COR-L47 (cell line): ENCODE data around the gene CORT.
"Not testable (repeated sequence)": the region's sequence is repeated elsewhere in the genome, so short reads cannot be mapped to it uniquely, and the experiment has no call there.

Experiments used
- DNase-seq: peaks from one replicate; lab custom pipeline; 2025; lab: John Stamatoyannopoulos, UW

CORT gene

GRCh38 chr1:10438677-10439163 lies 11.1 kb upstream of the CORT start:
- no peak for DNase-seq

- DNase-seq, result no peak
These were observed 9.5 kb upstream of the CORT start for GRCh38 chr1:10440305-10440704.

GRCh38 chr1:10440794-10441193 lies 9.0 kb upstream of the CORT start:
- no peak for DNase-seq

- no peak for DNase-seq
These were observed 5.6 kb upstream of the CORT start for GRCh38 chr1:10444248-10444647.

GRCh38 chr1:10444795-10445397 lies 4.9 kb upstream of the CORT start:
- no peak for DNase-seq

- no peak for DNase-seq
These were observed 2.9 kb upstream of the CORT start for GRCh38 chr1:10446790-10447422.

GRCh38 chr1:10450156-10450814 lies 454 bp downstream of the CORT start:
- no peak for DNase-seq

GRCh38 chr1:10450836-10451235 lies 1.0 kb downstream of the CORT start:
- DNase-seq, result no peak

- no peak for DNase-seq
These were observed 1.5 kb downstream of the CORT start for GRCh38 chr1:10451287-10451686.

GRCh38 chr1:10456048-10456447 lies 6.2 kb downstream of the CORT start:
- DNase-seq, result no peak

GRCh38 chr1:10456661-10457060 lies 6.8 kb downstream of the CORT start:
- DNase-seq, result no peak

- not testable (repeated sequence) for DNase-seq
These were observed 7.6 kb downstream of the CORT start for GRCh38 chr1:10457462-10457861.

- DNase-seq, result no peak
These were observed 8.0 kb downstream of the CORT start for GRCh38 chr1:10457875-10458274.

- no peak for DNase-seq
These were observed 9.4 kb downstream of the CORT start for GRCh38 chr1:10459184-10459583.

GRCh38 chr1:10467078-10467477 lies 17.2 kb downstream of the CORT start:
- no peak for DNase-seq

GRCh38 chr1:10470043-10470442 lies 20.2 kb downstream of the CORT start:
- DNase-seq, result no peak

- peak; percentile 14 for DNase-seq
These were observed 21.8 kb downstream of the CORT start for GRCh38 chr1:10471411-10472219.

- peak; percentile 95 for DNase-seq
These were observed 22.7 kb downstream of the CORT start, which contains the start of gene DFFA for GRCh38 chr1:10472220-10473144. Gene DFFA (minus strand): TSS chr1:10472529. CDS start chr1:10472458, 71 bp downstream.

GRCh38 chr1:10473145-10473765 lies 23.4 kb downstream of the CORT start:
- no peak for DNase-seq

- not testable (repeated sequence) for DNase-seq
These were observed 24.4 kb downstream of the CORT start for GRCh38 chr1:10474309-10474612.
